ENCODE measurements around the gene TOMM20. TPM values are rescaled to one million over a fixed set of nuclear protein-coding genes. Genes with fewer than 3 reads are reported as not detected.
A peak's percentile ranks its signal among the peaks of the same experiment; 100 is the strongest.
"Not testable (repeated sequence)": the region's sequence is repeated elsewhere in the genome, so short reads cannot be mapped to it uniquely, and the experiment has no call there.

The TOMM20 gene
- total RNA-seq, 1 donor from 2014 or later: 65.7 TPM

- no peak for DNase-seq
These were observed 49.9 kb downstream of the TOMM20 start for GRCh38 chr1:235078480-235079381.

- no peak for DNase-seq
These were observed 50.8 kb downstream of the TOMM20 start for GRCh38 chr1:235077571-235078479.

GRCh38 chr1:235077163-235077540 lies 51.5 kb downstream of the TOMM20 start:
- no peak for DNase-seq

GRCh38 chr1:235076504-235077162 lies 52.0 kb downstream of the TOMM20 start:
- DNase-seq: no peak

GRCh38 chr1:235075777-235076308 lies 52.8 kb downstream of the TOMM20 start:
- DNase-seq: peak; percentile 50

- DNase-seq: peak; percentile 93
These were observed 53.4 kb downstream of the TOMM20 start for GRCh38 chr1:235075048-235075776.

GRCh38 chr1:235074523-235075047 lies 54.1 kb downstream of the TOMM20 start:
- DNase-seq: peak; percentile 75

GRCh38 chr1:235073968-235074522 lies 54.6 kb downstream of the TOMM20 start:
- DNase-seq: no peak

GRCh38 chr1:235073331-235073967 lies 55.2 kb downstream of the TOMM20 start:
- no peak for DNase-seq

- not testable (repeated sequence) for DNase-seq
These were observed 56.1 kb downstream of the TOMM20 start for GRCh38 chr1:235072577-235072976.

- DNase-seq: no peak
These were observed 56.5 kb downstream of the TOMM20 start for GRCh38 chr1:235072096-235072495.

GRCh38 chr1:235070819-235071218 lies 57.8 kb downstream of the TOMM20 start:
- no peak for DNase-seq

- peak; percentile 60 for DNase-seq
These were observed 58.8 kb downstream of the TOMM20 start for GRCh38 chr1:235069577-235070563.

GRCh38 chr1:235069176-235069575 lies 59.5 kb downstream of the TOMM20 start:
- no peak for DNase-seq

- no peak for DNase-seq
These were observed 60.2 kb downstream of the TOMM20 start for GRCh38 chr1:235068158-235069121.

GRCh38 chr1:235067396-235068157 lies 61.1 kb downstream of the TOMM20 start:
- peak; percentile 70 for DNase-seq

GRCh38 chr1:235063068-235063765 lies 65.4 kb downstream of the TOMM20 start:
- DNase-seq: peak; percentile 51
